IPS-NIHi7 (cell line): ENCODE results near the gene ATIC.

Source experiments
- DNase-seq: peaks from one replicate; pipeline ENCODE4 v3.0.0; 2012; ENCODE audit warnings: mixed read lengths; ENCODE audit errors: extremely low spot score

Gene ATIC

GRCh38 chr2:215361211-215361875 is 49.5 kb downstream of the ATIC start:
- no peak for DNase-seq

- DNase-seq = no peak
Measured at GRCh38 chr2:215361876-215362561, 50.2 kb downstream of the ATIC start.

- DNase-seq = no peak
Measured at GRCh38 chr2:215362562-215362904, 50.7 kb downstream of the ATIC start.

- DNase-seq = no peak
Measured at GRCh38 chr2:215363039-215363438, 51.2 kb downstream of the ATIC start.

GRCh38 chr2:215363461-215364156 is 51.8 kb downstream of the ATIC start:
- DNase-seq = no peak

- no peak for DNase-seq
Measured at GRCh38 chr2:215364157-215365155, 52.6 kb downstream of the ATIC start.

- DNase-seq = no peak
Measured at GRCh38 chr2:215365184-215365658, 53.4 kb downstream of the ATIC start.

GRCh38 chr2:215366440-215367032 is 54.7 kb downstream of the ATIC start:
- DNase-seq = no peak

- DNase-seq = no peak
Measured at GRCh38 chr2:215367662-215368492, 56.0 kb downstream of the ATIC start.

GRCh38 chr2:215368493-215368809 is 56.6 kb downstream of the ATIC start:
- no peak for DNase-seq

- no peak for DNase-seq
Measured at GRCh38 chr2:215369181-215369760, 57.4 kb downstream of the ATIC start.

GRCh38 chr2:215370112-215370965 is 58.5 kb downstream of the ATIC start:
- no peak for DNase-seq

- no peak for DNase-seq
Measured at GRCh38 chr2:215371915-215372897, 60.3 kb downstream of the ATIC start.

GRCh38 chr2:215372968-215373649 is 61.2 kb downstream of the ATIC start:
- DNase-seq = no peak

- no peak for DNase-seq
Measured at GRCh38 chr2:215374002-215374401, 62.1 kb downstream of the ATIC start.

- no peak for DNase-seq
Measured at GRCh38 chr2:215374642-215375466, 63.0 kb downstream of the ATIC start.

GRCh38 chr2:215375467-215375830 is 63.6 kb downstream of the ATIC start:
- no peak for DNase-seq
